ENCODE results near the gene CACNA1G.

The CACNA1G gene

GRCh38 chr17:50627782-50628601 lies 67.5 kb downstream of the CACNA1G start:
- Histone ChIP-seq H3K9me3 (ENCODE audit: control insufficient read depth, insufficient read depth, low read depth, low read length) (no peaks in the 10 kb centered on the region), H3K4me3 (ENCODE audit: low read depth, low read length) (peak overlapping the region; percentile 49), H3K4me1 (ENCODE audit: control insufficient read depth, insufficient read depth, low read length) (peaks cover 31% of the 10 kb centered on the region), H3K27me3 (ENCODE audit: control insufficient read depth, insufficient read depth, low read length) (peaks cover 17% of the 10 kb centered on the region), H3K27ac (ENCODE audit: low read depth, low read length) (no peak overlapping the region), H3K9ac (ENCODE audit: low read length) (no peak overlapping the region), H3K36me3 (ENCODE audit: control insufficient read depth, insufficient read depth, low read length) (no peaks in the 10 kb centered on the region)

- H3K4me1 ChIP-seq (ENCODE audit: control insufficient read depth, insufficient read depth, low read length), result peaks cover 23% of the 10 kb centered on the region
- peaks cover 36% of the 10 kb centered on the region for H3K27me3 ChIP-seq (ENCODE audit: control insufficient read depth, insufficient read depth, low read length)
- no peak overlapping the region for H3K9ac ChIP-seq (ENCODE audit: low read length)
- H3K27ac ChIP-seq (ENCODE audit: low read depth, low read length), result no peak overlapping the region
- H3K36me3 ChIP-seq (ENCODE audit: control insufficient read depth, insufficient read depth, low read length), result no peaks in the 10 kb centered on the region
- no peaks in the 10 kb centered on the region for H3K9me3 ChIP-seq (ENCODE audit: control insufficient read depth, insufficient read depth, low read depth, low read length)
- H3K4me3 ChIP-seq (ENCODE audit: low read depth, low read length), result no peak overlapping the region
These were observed 69.4 kb downstream of the CACNA1G start for GRCh38 chr17:50629902-50630301.

- H3K27me3 ChIP-seq (ENCODE audit: control insufficient read depth, insufficient read depth, low read length), result peaks cover 43% of the 10 kb centered on the region
These were observed 70.1 kb downstream of the CACNA1G start for GRCh38 chr17:50630524-50631194.

GRCh38 chr17:50631195-50631907 lies 70.8 kb downstream of the CACNA1G start:
- Histone ChIP-seq H3K9me3 (ENCODE audit: control insufficient read depth, insufficient read depth, low read depth, low read length) (no peaks in the 10 kb centered on the region), H3K4me1 (ENCODE audit: control insufficient read depth, insufficient read depth, low read length) (peaks cover 19% of the 10 kb centered on the region), H3K9ac (ENCODE audit: low read length) (no peak overlapping the region), H3K27ac (ENCODE audit: low read depth, low read length) (no peak overlapping the region), H3K36me3 (ENCODE audit: control insufficient read depth, insufficient read depth, low read length) (no peaks in the 10 kb centered on the region), H3K4me3 (ENCODE audit: low read depth, low read length) (no peak overlapping the region), H3K27me3 (ENCODE audit: control insufficient read depth, insufficient read depth, low read length) (peaks cover 50% of the 10 kb centered on the region)

More at GRCh38 chr17:50630524-50631194, 70.1 kb downstream of the CACNA1G start:
- H3K4me3 ChIP-seq (ENCODE audit: low read depth, low read length), result no peak overlapping the region
- H3K36me3 ChIP-seq (ENCODE audit: control insufficient read depth, insufficient read depth, low read length), result no peaks in the 10 kb centered on the region
- peaks cover 22% of the 10 kb centered on the region for H3K4me1 ChIP-seq (ENCODE audit: control insufficient read depth, insufficient read depth, low read length)
- no peaks in the 10 kb centered on the region for H3K9me3 ChIP-seq (ENCODE audit: control insufficient read depth, insufficient read depth, low read depth, low read length)
- H3K27ac ChIP-seq (ENCODE audit: low read depth, low read length), result no peak overlapping the region
- no peak overlapping the region for H3K9ac ChIP-seq (ENCODE audit: low read length)

GRCh38 chr17:50631908-50632571 lies 71.5 kb downstream of the CACNA1G start:
- Histone ChIP-seq H3K4me3 (ENCODE audit: low read depth, low read length) (no peak overlapping the region), H3K9me3 (ENCODE audit: control insufficient read depth, insufficient read depth, low read depth, low read length) (no peaks in the 10 kb centered on the region), H3K36me3 (ENCODE audit: control insufficient read depth, insufficient read depth, low read length) (no peaks in the 10 kb centered on the region), H3K27ac (ENCODE audit: low read depth, low read length) (no peak overlapping the region), H3K4me1 (ENCODE audit: control insufficient read depth, insufficient read depth, low read length) (peaks cover 21% of the 10 kb centered on the region), H3K9ac (ENCODE audit: low read length) (no peak overlapping the region), H3K27me3 (ENCODE audit: control insufficient read depth, insufficient read depth, low read length) (peaks cover 57% of the 10 kb centered on the region)

GRCh38 chr17:50632637-50633036 lies 72.1 kb downstream of the CACNA1G start:
- no peak overlapping the region for H3K9ac ChIP-seq (ENCODE audit: low read length)
- H3K4me3 ChIP-seq (ENCODE audit: low read depth, low read length), result no peak overlapping the region
- H3K4me1 ChIP-seq (ENCODE audit: control insufficient read depth, insufficient read depth, low read length), result peaks cover 23% of the 10 kb centered on the region
- H3K36me3 ChIP-seq (ENCODE audit: control insufficient read depth, insufficient read depth, low read length), result no peaks in the 10 kb centered on the region
- no peak overlapping the region for H3K27ac ChIP-seq (ENCODE audit: low read depth, low read length)
- H3K9me3 ChIP-seq (ENCODE audit: control insufficient read depth, insufficient read depth, low read depth, low read length), result no peaks in the 10 kb centered on the region
- peaks cover 63% of the 10 kb centered on the region for H3K27me3 ChIP-seq (ENCODE audit: control insufficient read depth, insufficient read depth, low read length)

GRCh38 chr17:50633683-50634082 lies 73.2 kb downstream of the CACNA1G start:
- H3K27me3 ChIP-seq (ENCODE audit: control insufficient read depth, insufficient read depth, low read length), result peaks cover 69% of the 10 kb centered on the region
- H3K36me3 ChIP-seq (ENCODE audit: control insufficient read depth, insufficient read depth, low read length), result no peaks in the 10 kb centered on the region
- no peak overlapping the region for H3K27ac ChIP-seq (ENCODE audit: low read depth, low read length)
- no peak overlapping the region for H3K4me3 ChIP-seq (ENCODE audit: low read depth, low read length)
- H3K4me1 ChIP-seq (ENCODE audit: control insufficient read depth, insufficient read depth, low read length), result peaks cover 18% of the 10 kb centered on the region; the same call in 1 of the 2 replicates
- H3K9me3 ChIP-seq (ENCODE audit: control insufficient read depth, insufficient read depth, low read depth, low read length), result no peaks in the 10 kb centered on the region
- no peak overlapping the region for H3K9ac ChIP-seq (ENCODE audit: low read length)

- peaks cover 69% of the 10 kb centered on the region for H3K27me3 ChIP-seq (ENCODE audit: control insufficient read depth, insufficient read depth, low read length)
- no peaks in the 10 kb centered on the region for H3K36me3 ChIP-seq (ENCODE audit: control insufficient read depth, insufficient read depth, low read length)
- peaks cover 19% of the 10 kb centered on the region; the same call in 1 of the 2 replicates for H3K4me1 ChIP-seq (ENCODE audit: control insufficient read depth, insufficient read depth, low read length)
- H3K27ac ChIP-seq (ENCODE audit: low read depth, low read length), result no peak within 1 kb of the TSS
- H3K4me3 ChIP-seq (ENCODE audit: low read depth, low read length), result peak within 1 kb of the TSS; percentile 51
- H3K9ac ChIP-seq (ENCODE audit: low read length), result peak within 1 kb of the TSS; percentile 16
- H3K9me3 ChIP-seq (ENCODE audit: control insufficient read depth, insufficient read depth, low read depth, low read length), result no peaks in the 10 kb centered on the region
These were observed 73.9 kb downstream of the CACNA1G start, which contains the start of gene ABCC3 for GRCh38 chr17:50634224-50634914. Gene ABCC3 (plus strand): TSS chr17:50634881. CDS start chr17:50634937, 56 bp downstream.

GRCh38 chr17:50634915-50635731 lies 74.6 kb downstream of the CACNA1G start:
- Histone ChIP-seq H3K27me3 (ENCODE audit: control insufficient read depth, insufficient read depth, low read length) (peaks cover 69% of the 10 kb centered on the region), H3K4me3 (ENCODE audit: low read depth, low read length) (peak overlapping the region; percentile 51), H3K9me3 (ENCODE audit: control insufficient read depth, insufficient read depth, low read depth, low read length) (no peaks in the 10 kb centered on the region), H3K36me3 (ENCODE audit: control insufficient read depth, insufficient read depth, low read length) (no peaks in the 10 kb centered on the region), H3K27ac (ENCODE audit: low read depth, low read length) (no peak overlapping the region), H3K4me1 (ENCODE audit: control insufficient read depth, insufficient read depth, low read length) (peaks cover 21% of the 10 kb centered on the region; the same call in 1 of the 2 replicates), H3K9ac (ENCODE audit: low read length) (peak overlapping the region; percentile 16)

- no peak overlapping the region for H3K4me3 ChIP-seq (ENCODE audit: low read depth, low read length)
- peaks cover 25% of the 10 kb centered on the region; the same call in 1 of the 2 replicates for H3K4me1 ChIP-seq (ENCODE audit: control insufficient read depth, insufficient read depth, low read length)
- no peaks in the 10 kb centered on the region for H3K9me3 ChIP-seq (ENCODE audit: control insufficient read depth, insufficient read depth, low read depth, low read length)
- no peaks in the 10 kb centered on the region for H3K36me3 ChIP-seq (ENCODE audit: control insufficient read depth, insufficient read depth, low read length)
- H3K27me3 ChIP-seq (ENCODE audit: control insufficient read depth, insufficient read depth, low read length), result peaks cover 69% of the 10 kb centered on the region
- H3K27ac ChIP-seq (ENCODE audit: low read depth, low read length), result no peak overlapping the region
- no peak overlapping the region for H3K9ac ChIP-seq (ENCODE audit: low read length)
These were observed 75.1 kb downstream of the CACNA1G start for GRCh38 chr17:50635732-50635981.

Measured in HUES6 (cell line).